Measurements from ENCODE around the gene KIF1B.
A peak's percentile ranks its signal among the peaks of the same experiment; 100 is the strongest.

Gene KIF1B

DNA sequence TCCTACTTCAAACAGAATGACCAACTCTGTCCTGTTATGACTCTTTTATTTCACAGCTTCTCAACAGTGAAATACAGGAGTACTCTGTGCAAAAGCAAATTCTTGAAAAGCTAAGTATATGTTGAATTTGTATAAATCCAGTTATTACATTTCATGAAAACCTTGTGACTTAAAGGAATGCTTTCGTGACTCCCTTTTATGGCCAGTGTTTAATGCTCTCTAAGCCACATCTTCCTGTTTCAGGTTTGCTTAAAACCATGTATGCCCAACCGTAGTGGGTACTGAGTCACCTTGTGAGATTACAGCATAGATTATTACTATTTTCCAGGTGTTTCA is 40.2 kb upstream of the KIF1B start:
- Histone ChIP-seq H3K27me3 (ENCODE audit: insufficient read depth, low read depth) (no peaks in the 10 kb centered on the region), H3K4me3 (IDR thresholded peaks at IDR 0.05; ENCODE audit: insufficient read depth, low read depth, low read length) (no peak overlapping the region), H4K20me1 (ENCODE audit: insufficient read depth) (no peaks in the 10 kb centered on the region), H2AFZ (ENCODE audit: low read depth) (no peak overlapping the region), H3K79me2 (ENCODE audit: insufficient read depth, low read depth) (no peaks in the 10 kb centered on the region), H3K36me3 (ENCODE audit: insufficient read depth) (no peaks in the 10 kb centered on the region), H3K4me1 (ENCODE audit: low read depth, poor library complexity, severe bottlenecking) (peaks cover 28% of the 10 kb centered on the region), H3K27ac (peak overlapping the region; percentile 37; the same call in 1 of the 2 replicates), H3K4me2 (peak overlapping the region; percentile 4; the same call in 1 of the 2 replicates), H3K9ac (no peak overlapping the region)
- TF ChIP-seq, protein P1, sequence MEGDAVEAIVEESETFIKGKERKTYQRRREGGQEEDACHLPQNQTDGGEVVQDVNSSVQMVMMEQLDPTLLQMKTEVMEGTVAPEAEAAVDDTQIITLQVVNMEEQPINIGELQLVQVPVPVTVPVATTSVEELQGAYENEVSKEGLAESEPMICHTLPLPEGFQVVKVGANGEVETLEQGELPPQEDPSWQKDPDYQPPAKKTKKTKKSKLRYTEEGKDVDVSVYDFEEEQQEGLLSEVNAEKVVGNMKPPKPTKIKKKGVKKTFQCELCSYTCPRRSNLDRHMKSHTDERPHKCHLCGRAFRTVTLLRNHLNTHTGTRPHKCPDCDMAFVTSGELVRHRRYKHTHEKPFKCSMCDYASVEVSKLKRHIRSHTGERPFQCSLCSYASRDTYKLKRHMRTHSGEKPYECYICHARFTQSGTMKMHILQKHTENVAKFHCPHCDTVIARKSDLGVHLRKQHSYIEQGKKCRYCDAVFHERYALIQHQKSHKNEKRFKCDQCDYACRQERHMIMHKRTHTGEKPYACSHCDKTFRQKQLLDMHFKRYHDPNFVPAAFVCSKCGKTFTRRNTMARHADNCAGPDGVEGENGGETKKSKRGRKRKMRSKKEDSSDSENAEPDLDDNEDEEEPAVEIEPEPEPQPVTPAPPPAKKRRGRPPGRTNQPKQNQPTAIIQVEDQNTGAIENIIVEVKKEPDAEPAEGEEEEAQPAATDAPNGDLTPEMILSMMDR (conservative IDR thresholded peaks at IDR 0.05; ENCODE audit: low read depth, low read length), result no peak

- H3K4me1 ChIP-seq (ENCODE audit: low read depth, poor library complexity, severe bottlenecking), result peaks cover 28% of the 10 kb centered on the region
- H3K79me2 ChIP-seq (ENCODE audit: insufficient read depth, low read depth), result no peaks in the 10 kb centered on the region
- H3K9ac ChIP-seq, result no peak overlapping the region
- no peaks in the 10 kb centered on the region for H3K36me3 ChIP-seq (ENCODE audit: insufficient read depth)
- H2AFZ ChIP-seq (ENCODE audit: low read depth), result no peak overlapping the region
- no peak overlapping the region for H3K4me3 ChIP-seq (IDR thresholded peaks at IDR 0.05; ENCODE audit: insufficient read depth, low read depth, low read length)
- H3K4me2 ChIP-seq, result no peak overlapping the region
- TF ChIP-seq, protein P1 (conservative IDR thresholded peaks at IDR 0.05; ENCODE audit: low read depth, low read length), result no peak
- H4K20me1 ChIP-seq (ENCODE audit: insufficient read depth), result no peaks in the 10 kb centered on the region
- H3K27ac ChIP-seq, result no peak overlapping the region; the same call in 1 of the 2 replicates
- no peaks in the 10 kb centered on the region for H3K27me3 ChIP-seq (ENCODE audit: insufficient read depth, low read depth)
Measured at GRCh38 chr1:10171105-10171767, 39.1 kb upstream of the KIF1B start.

- H3K4me1 ChIP-seq (ENCODE audit: low read depth, poor library complexity, severe bottlenecking), result peaks cover 28% of the 10 kb centered on the region
- no peaks in the 10 kb centered on the region for H3K36me3 ChIP-seq (ENCODE audit: insufficient read depth)
- TF ChIP-seq, protein P1 (conservative IDR thresholded peaks at IDR 0.05; ENCODE audit: low read depth, low read length), result no peak
- no peaks in the 10 kb centered on the region for H3K79me2 ChIP-seq (ENCODE audit: insufficient read depth, low read depth)
- no peak overlapping the region for H3K4me3 ChIP-seq (IDR thresholded peaks at IDR 0.05; ENCODE audit: insufficient read depth, low read depth, low read length)
- H3K27me3 ChIP-seq (ENCODE audit: insufficient read depth, low read depth), result no peaks in the 10 kb centered on the region
- H3K27ac ChIP-seq, result no peak overlapping the region
- H2AFZ ChIP-seq (ENCODE audit: low read depth), result no peak overlapping the region
- H4K20me1 ChIP-seq (ENCODE audit: insufficient read depth), result no peaks in the 10 kb centered on the region
- no peak overlapping the region for H3K4me2 ChIP-seq
- no peak overlapping the region for H3K9ac ChIP-seq
Measured at GRCh38 chr1:10171995-10172669, 38.2 kb upstream of the KIF1B start.

- TF ChIP-seq, protein P1 (conservative IDR thresholded peaks at IDR 0.05; ENCODE audit: low read depth, low read length), result no peak
- no peaks in the 10 kb centered on the region for H3K36me3 ChIP-seq (ENCODE audit: insufficient read depth)
- no peak overlapping the region for H3K27ac ChIP-seq
- no peaks in the 10 kb centered on the region for H3K79me2 ChIP-seq (ENCODE audit: insufficient read depth, low read depth)
- H4K20me1 ChIP-seq (ENCODE audit: insufficient read depth), result no peaks in the 10 kb centered on the region
- no peaks in the 10 kb centered on the region for H3K27me3 ChIP-seq (ENCODE audit: insufficient read depth, low read depth)
- H2AFZ ChIP-seq (ENCODE audit: low read depth), result no peak overlapping the region
- H3K4me2 ChIP-seq, result no peak overlapping the region
- H3K4me1 ChIP-seq (ENCODE audit: low read depth, poor library complexity, severe bottlenecking), result peaks cover 26% of the 10 kb centered on the region
- H3K4me3 ChIP-seq (IDR thresholded peaks at IDR 0.05; ENCODE audit: insufficient read depth, low read depth, low read length), result no peak overlapping the region
- no peak overlapping the region for H3K9ac ChIP-seq
Measured at GRCh38 chr1:10173582-10173981, 36.8 kb upstream of the KIF1B start.

Measured in KMS-11 (cell line).